ENCODE results near the gene C1QTNF6.

DNA sequence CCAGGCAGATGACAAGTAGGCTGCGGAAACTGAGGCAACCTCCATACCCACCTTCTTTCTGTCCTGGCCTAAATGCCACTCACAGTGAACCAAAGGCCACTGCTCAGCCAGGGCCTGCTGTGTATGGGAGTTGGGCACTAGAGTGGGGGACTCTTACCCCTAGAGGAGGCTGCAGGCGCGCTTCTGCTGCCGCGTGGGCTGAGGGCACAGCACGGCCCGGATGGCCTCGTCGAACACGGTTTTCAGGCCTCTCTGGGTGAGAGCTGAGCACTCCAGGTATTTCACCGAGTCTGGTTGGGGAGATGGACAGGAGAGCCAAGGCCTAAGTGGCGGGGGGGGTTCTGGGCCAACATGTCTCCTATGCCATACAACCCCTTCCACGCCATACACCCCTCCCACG, 38.5 kb upstream of the C1QTNF6 start:
- TF ChIP-seq, protein P1, sequence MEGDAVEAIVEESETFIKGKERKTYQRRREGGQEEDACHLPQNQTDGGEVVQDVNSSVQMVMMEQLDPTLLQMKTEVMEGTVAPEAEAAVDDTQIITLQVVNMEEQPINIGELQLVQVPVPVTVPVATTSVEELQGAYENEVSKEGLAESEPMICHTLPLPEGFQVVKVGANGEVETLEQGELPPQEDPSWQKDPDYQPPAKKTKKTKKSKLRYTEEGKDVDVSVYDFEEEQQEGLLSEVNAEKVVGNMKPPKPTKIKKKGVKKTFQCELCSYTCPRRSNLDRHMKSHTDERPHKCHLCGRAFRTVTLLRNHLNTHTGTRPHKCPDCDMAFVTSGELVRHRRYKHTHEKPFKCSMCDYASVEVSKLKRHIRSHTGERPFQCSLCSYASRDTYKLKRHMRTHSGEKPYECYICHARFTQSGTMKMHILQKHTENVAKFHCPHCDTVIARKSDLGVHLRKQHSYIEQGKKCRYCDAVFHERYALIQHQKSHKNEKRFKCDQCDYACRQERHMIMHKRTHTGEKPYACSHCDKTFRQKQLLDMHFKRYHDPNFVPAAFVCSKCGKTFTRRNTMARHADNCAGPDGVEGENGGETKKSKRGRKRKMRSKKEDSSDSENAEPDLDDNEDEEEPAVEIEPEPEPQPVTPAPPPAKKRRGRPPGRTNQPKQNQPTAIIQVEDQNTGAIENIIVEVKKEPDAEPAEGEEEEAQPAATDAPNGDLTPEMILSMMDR (IDR thresholded peaks at IDR 0.05) = no peak
- TF ChIP-seq POLR2A (IDR thresholded peaks at IDR 0.05) = no peak

All from testis (tissue), 2 donors.